PC-3 (cell line): ENCODE data around the gene PPARG.

Source experiments
- EZH2 ChIP-seq: fragments of 300-600 bp; sonication (generic); IDR thresholded peaks from one replicate; pipeline ENCODE4 v1.6.1; 2017; ENCODE audit warnings: antibody characterized with exemption, mild to moderate bottlenecking, low read length; ENCODE audit not compliant: unreplicated experiment
- TF ChIP-seq, protein P1 (sequence below): fragments of 300-600 bp; sonication (generic); conservative IDR thresholded peaks from 2 replicates; pipeline ENCODE4 v1.5.1; 2017; ENCODE audit warnings: antibody characterized with exemption, low read depth, mild to moderate bottlenecking, low read length

- TF ChIP-seq, protein P1, sequence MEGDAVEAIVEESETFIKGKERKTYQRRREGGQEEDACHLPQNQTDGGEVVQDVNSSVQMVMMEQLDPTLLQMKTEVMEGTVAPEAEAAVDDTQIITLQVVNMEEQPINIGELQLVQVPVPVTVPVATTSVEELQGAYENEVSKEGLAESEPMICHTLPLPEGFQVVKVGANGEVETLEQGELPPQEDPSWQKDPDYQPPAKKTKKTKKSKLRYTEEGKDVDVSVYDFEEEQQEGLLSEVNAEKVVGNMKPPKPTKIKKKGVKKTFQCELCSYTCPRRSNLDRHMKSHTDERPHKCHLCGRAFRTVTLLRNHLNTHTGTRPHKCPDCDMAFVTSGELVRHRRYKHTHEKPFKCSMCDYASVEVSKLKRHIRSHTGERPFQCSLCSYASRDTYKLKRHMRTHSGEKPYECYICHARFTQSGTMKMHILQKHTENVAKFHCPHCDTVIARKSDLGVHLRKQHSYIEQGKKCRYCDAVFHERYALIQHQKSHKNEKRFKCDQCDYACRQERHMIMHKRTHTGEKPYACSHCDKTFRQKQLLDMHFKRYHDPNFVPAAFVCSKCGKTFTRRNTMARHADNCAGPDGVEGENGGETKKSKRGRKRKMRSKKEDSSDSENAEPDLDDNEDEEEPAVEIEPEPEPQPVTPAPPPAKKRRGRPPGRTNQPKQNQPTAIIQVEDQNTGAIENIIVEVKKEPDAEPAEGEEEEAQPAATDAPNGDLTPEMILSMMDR: no peak
- no peak for TF ChIP-seq EZH2
Observed at GRCh38 chr3:12473511-12473910, 184.6 kb downstream of the PPARG start.
